ENCODE measurements around the gene UBA7.

Gene UBA7

GRCh38 chr3:49801160-49801559 lies 12.6 kb downstream of the UBA7 start:
- no peaks in the 10 kb centered on the region for H3K36me3 ChIP-seq (ENCODE audit: insufficient read depth, low read length)

GRCh38 chr3:49799761-49800160 lies 14.0 kb downstream of the UBA7 start, which contains the start of gene CDHR4:
TSS of gene CDHR4 (minus strand) at chr3:49799873. CDS start at chr3:49799812, 61 bp downstream.
- Histone ChIP-seq H3F3A (ENCODE audit: insufficient read depth, low read length) (no peaks in the 10 kb centered on the region), H3K9me2 (ENCODE audit: low read depth, low read length) (no peaks in the 10 kb centered on the region), H3K36me3 (ENCODE audit: insufficient read depth, low read length) (no peaks in the 10 kb centered on the region), H3K9ac (ENCODE audit: low read length) (no peak within 1 kb of the TSS), H3K9me3 (ENCODE audit: low read length) (no peaks in the 10 kb centered on the region), H3K4me3 (ENCODE audit: low read depth, low read length, poor library complexity, severe bottlenecking) (no peak within 1 kb of the TSS), H4K20me1 (ENCODE audit: insufficient read depth, low read length) (no peaks in the 10 kb centered on the region), H3K27ac (ENCODE audit: low read depth, low read length, poor library complexity, severe bottlenecking) (no peak within 1 kb of the TSS), H2AFZ (ENCODE audit: low read length) (no peak within 1 kb of the TSS), H3K79me2 (ENCODE audit: insufficient read depth, low read length) (no peaks in the 10 kb centered on the region), H3K4me2 (ENCODE audit: low read length) (no peak within 1 kb of the TSS), H3K27me3 (ENCODE audit: insufficient read depth, low read length) (no peaks in the 10 kb centered on the region), H3K4me1 (ENCODE audit: insufficient read depth, low read length, severe bottlenecking) (peaks cover 16% of the 10 kb centered on the region)
- TF ChIP-seq CTCF (IDR thresholded peaks at IDR 0.05; ENCODE audit: low read length): no peak

More at GRCh38 chr3:49801160-49801559, 12.6 kb downstream of the UBA7 start:
- Histone ChIP-seq H2AFZ (ENCODE audit: low read length) (no peak overlapping the region), H3K27ac (ENCODE audit: low read depth, low read length, poor library complexity, severe bottlenecking) (no peak overlapping the region), H3K27me3 (ENCODE audit: insufficient read depth, low read length) (no peaks in the 10 kb centered on the region), H3K9ac (ENCODE audit: low read length) (no peak overlapping the region), H3K9me3 (ENCODE audit: low read length) (no peaks in the 10 kb centered on the region), H3K9me2 (ENCODE audit: low read depth, low read length) (no peaks in the 10 kb centered on the region), H3K4me2 (ENCODE audit: low read length) (no peak overlapping the region), H3K4me1 (ENCODE audit: insufficient read depth, low read length, severe bottlenecking) (peaks cover 25% of the 10 kb centered on the region), H4K20me1 (ENCODE audit: insufficient read depth, low read length) (no peaks in the 10 kb centered on the region), H3F3A (ENCODE audit: insufficient read depth, low read length) (no peaks in the 10 kb centered on the region), H3K4me3 (ENCODE audit: low read depth, low read length, poor library complexity, severe bottlenecking) (no peak overlapping the region), H3K79me2 (ENCODE audit: insufficient read depth, low read length) (no peaks in the 10 kb centered on the region)
- no peak for TF ChIP-seq EZH2 (IDR thresholded peaks at IDR 0.05; ENCODE audit: borderline replicate concordance, low read length)
- TF ChIP-seq CTCF (IDR thresholded peaks at IDR 0.05; ENCODE audit: low read length): no peak

GRCh38 chr3:49799105-49799504 lies 14.6 kb downstream of the UBA7 start:
- no peak overlapping the region for H3K27ac ChIP-seq (ENCODE audit: low read depth, low read length, poor library complexity, severe bottlenecking)

More at GRCh38 chr3:49799105-49799504, 14.6 kb downstream of the UBA7 start:
- Histone ChIP-seq H4K20me1 (ENCODE audit: insufficient read depth, low read length) (no peaks in the 10 kb centered on the region), H3K27me3 (ENCODE audit: insufficient read depth, low read length) (no peaks in the 10 kb centered on the region; the same call in 1 of the 2 replicates), H3K4me2 (ENCODE audit: low read length) (no peak overlapping the region), H3K9me3 (ENCODE audit: low read length) (no peaks in the 10 kb centered on the region), H3K4me1 (ENCODE audit: insufficient read depth, low read length, severe bottlenecking) (peaks cover 12% of the 10 kb centered on the region), H3K36me3 (ENCODE audit: insufficient read depth, low read length) (no peaks in the 10 kb centered on the region), H2AFZ (ENCODE audit: low read length) (no peak overlapping the region), H3K9ac (ENCODE audit: low read length) (no peak overlapping the region), H3F3A (ENCODE audit: insufficient read depth, low read length) (no peaks in the 10 kb centered on the region), H3K9me2 (ENCODE audit: low read depth, low read length) (no peaks in the 10 kb centered on the region), H3K4me3 (ENCODE audit: low read depth, low read length, poor library complexity, severe bottlenecking) (no peak overlapping the region), H3K79me2 (ENCODE audit: insufficient read depth, low read length) (no peaks in the 10 kb centered on the region)
- TF ChIP-seq CTCF (IDR thresholded peaks at IDR 0.05; ENCODE audit: low read length): no peak
- no peak for TF ChIP-seq EZH2 (IDR thresholded peaks at IDR 0.05; ENCODE audit: borderline replicate concordance, low read length)

All from OCI-LY1 (cell line).